Mucosa of descending colon (tissue), 3 donors: ENCODE data around the gene VPS36. TPM values are rescaled to one million over a fixed set of nuclear protein-coding genes. Genes with fewer than 3 reads are reported as not detected.

Experiments used
- ATAC-seq: fragments of 200-7000 bp; cut with Tn5 transposase; one replicate; pipeline ENCODE4 v1.9.1; 2020; ENCODE audit warnings: mild to moderate bottlenecking, moderate library complexity
- DNase-seq, 3 donors: peaks; one replicate each; pipeline ENCODE4 v3.0.0-alpha.2; 2020
- H3K36me3 ChIP-seq: fragments of 200-600 bp; one replicate; pipeline ENCODE4 v1.8.0; 2021; ENCODE audit warnings: low read depth, mild to moderate bottlenecking
- H3K4me1 ChIP-seq: fragments of 200-600 bp; one replicate; pipeline ENCODE4 v1.8.0; 2021; ENCODE audit warnings: low read depth, mild to moderate bottlenecking
- H3K4me3 ChIP-seq: fragments of 200-600 bp; one replicate; pipeline ENCODE4 v1.8.0; 2021; ENCODE audit warnings: mild to moderate bottlenecking
- H3K9me3 ChIP-seq: fragments of 200-600 bp; one replicate; pipeline ENCODE4 v1.8.0; 2021; ENCODE audit warnings: mild to moderate bottlenecking
- CTCF ChIP-seq: fragments of 200-600 bp; IDR thresholded peaks from one replicate; pipeline ENCODE4 v1.8.0; 2022; ENCODE audit warnings: antibody characterized with exemption, mild to moderate bottlenecking
- intact Hi-C, 2 donors: fragments of 100-400 bp; cut with DNase I in 1 of 2; cut with micrococcal nuclease in 1 of 2; formaldehyde crosslinking; loops; one replicate each; pipeline versions ENCODE4 v1.11.0 to v1.11.1; 2022; cut with DNase I, micrococcal nuclease
- total RNA-seq, 3 donors: library from RNA; stranded (reverse); fragmentation: NEBNext Ultra II Directional in 2 of 3; extraction: Animal tissue kit (Norgen Biotek cat#: 25700) in 2 of 3; gene quantifications; one replicate each; pipeline versions ENCODE4 v1.2.1 to v1.2.4, GENCODE V29; 2021 to 2023
- donor health status: DM: no; HTN: no; CAD: no; lungs with moderate emphysema.
- donor health status: DM: no; HTN: no; CAD: no.
- donor health status: DM: no; HTN: yes; CAD: no.

VPS36 gene
- total RNA-seq, 3 donors from 2014 or later = 44.3 to 71.3 (median 58.1) TPM

- ATAC-seq = no peak
- no peak for TF ChIP-seq CTCF
- no peak overlapping the region for H3K4me3 ChIP-seq
- H3K4me1 ChIP-seq = no peaks in the 10 kb centered on the region
- DNase-seq = no peak
- intact Hi-C loops = no loop called here
- no peaks in the 10 kb centered on the region for H3K36me3 ChIP-seq
- no peaks in the 10 kb centered on the region for H3K9me3 ChIP-seq
These were observed 29.2 kb downstream of the VPS36 start for GRCh38 chr13:52421216-52421615.

- DNase-seq (no peak), ATAC-seq (no peak)
- intact Hi-C loops = no loop called here
- H3K4me1 ChIP-seq = no peaks in the 10 kb centered on the region
- H3K4me3 ChIP-seq = no peak overlapping the region
- no peaks in the 10 kb centered on the region for H3K36me3 ChIP-seq
- TF ChIP-seq CTCF = no peak
- no peaks in the 10 kb centered on the region for H3K9me3 ChIP-seq
These were observed 31.4 kb downstream of the VPS36 start for GRCh38 chr13:52419080-52419479.

- H3K36me3 ChIP-seq = no peaks in the 10 kb centered on the region
These were observed 35.5 kb downstream of the VPS36 start for GRCh38 chr13:52414963-52415362.

GRCh38 chr13:52414051-52414450, 36.4 kb downstream of the VPS36 start:
- H3K9me3 ChIP-seq = no peaks in the 10 kb centered on the region
- H3K4me3 ChIP-seq = no peak overlapping the region
- intact Hi-C loops = no loop called here
- DNase-seq (no peak), ATAC-seq (no peak)
- TF ChIP-seq CTCF = no peak
- no peaks in the 10 kb centered on the region for H3K4me1 ChIP-seq
- H3K36me3 ChIP-seq = no peaks in the 10 kb centered on the region

More at GRCh38 chr13:52414963-52415362, 35.5 kb downstream of the VPS36 start:
- Histone ChIP-seq H3K4me1 (no peaks in the 10 kb centered on the region), H3K4me3 (no peak overlapping the region), H3K9me3 (no peaks in the 10 kb centered on the region)
- intact Hi-C loops = no loop called here
- ATAC-seq = no peak
- TF ChIP-seq CTCF = no peak
- no peak for DNase-seq

- no peak for ATAC-seq
These were observed 38.3 kb downstream of the VPS36 start for GRCh38 chr13:52412128-52412527.

More at GRCh38 chr13:52412128-52412527, 38.3 kb downstream of the VPS36 start:
- no peaks in the 10 kb centered on the region for H3K4me1 ChIP-seq
- intact Hi-C loops = no loop called here
- no peak overlapping the region for H3K4me3 ChIP-seq
- H3K36me3 ChIP-seq = no peaks in the 10 kb centered on the region
- TF ChIP-seq CTCF = no peak
- no peaks in the 10 kb centered on the region for H3K9me3 ChIP-seq
- no peak for DNase-seq
